GM12878 (cell line): ENCODE measurements around the gene PRPF38A. TPM values are rescaled to one million over a fixed set of nuclear protein-coding genes. Genes with fewer than 3 reads are reported as not detected.

ENCODE experiments used
- BCL3 ChIP-seq: IDR thresholded peaks from 2 replicates; pipeline ENCODE4 v1.6.1; 2011; ENCODE audit warnings: borderline replicate concordance, low read depth, mild to moderate bottlenecking, moderate library complexity, low read length; ENCODE audit not compliant: insufficient read depth, poor library complexity, severe bottlenecking
- CBFB ChIP-seq: IDR thresholded peaks from 2 replicates; pipeline ENCODE4 v1.6.1; 2016; ENCODE audit warnings: antibody characterized with exemption, low read depth
- CBX3 ChIP-seq: fragments of 200-600 bp; sonication (generic); IDR thresholded peaks from 2 replicates; pipeline ENCODE4 v1.6.1; 2016; ENCODE audit warnings: low read depth, borderline replicate concordance
- CHD4 ChIP-seq: fragments of 200-600 bp; sonication (generic); IDR thresholded peaks from 2 replicates; pipeline ENCODE4 v1.6.1; 2016; ENCODE audit warnings: mild to moderate bottlenecking
- E2F8 ChIP-seq: fragments of 450-650 bp; IDR thresholded peaks from 2 replicates; pipeline ENCODE4 v1.6.1; 2018; ENCODE audit warnings: mild to moderate bottlenecking, low read depth, moderate library complexity; ENCODE audit not compliant: partially characterized antibody
- ESRRA ChIP-seq: IDR thresholded peaks from 2 replicates; pipeline ENCODE4 v1.6.1; 2012; ENCODE audit warnings: mild to moderate bottlenecking, low read length, improper control_type of control experiment
- HSF1 ChIP-seq: fragments of 150-350 bp; IDR thresholded peaks from 2 replicates; pipeline ENCODE4 v1.6.1; 2014; ENCODE audit warnings: mild to moderate bottlenecking, low read depth, low read length
- NR2C1 ChIP-seq: fragments of 450-650 bp; IDR thresholded peaks from 2 replicates; pipeline ENCODE4 v1.6.1; 2017; ENCODE audit warnings: antibody characterized with exemption, mild to moderate bottlenecking, moderate library complexity
- RCOR1 ChIP-seq: conservative IDR thresholded peaks from 2 replicates; pipeline ENCODE4 v1.6.1; 2012; ENCODE audit warnings: low read depth, low read length, improper control_type of control experiment
- SMAD5 ChIP-seq: IDR thresholded peaks from 2 replicates; pipeline ENCODE4 v1.6.1; 2016; ENCODE audit warnings: antibody characterized with exemption, low read depth
- polyA plus RNA-seq, 11 experiments: library from polyadenylated mRNA; depleted of rRNA in 4 of 11; unstranded in 6 of 11; stranded (reverse) in 5 of 11; fragments of >200 nt; fragmentation: Nextera tagmentation in 4 of 11; fragmentation: Illumina TruSeq in 1 of 11; extraction: Ambion mirVana in 4 of 11; extraction: Trizol in 1 of 11; gene quantifications; 1 replicate in 1 of 11; 2 replicates in 10 of 11; pipeline versions ENCODE4 v1.2.1 to v1.2.3, GENCODE V29; 2011 to 2016; ENCODE audit warnings: inconsistent platforms in 2 of 11, missing spikeins in 2 of 11, low read depth in 1 of 11
- total RNA-seq, 4 experiments: library from RNA; depleted of rRNA in 3 of 4; stranded (reverse); fragments of >200 nt in 3 of 4; fragmentation: Illumina TruSeq in 1 of 4; extraction: Trizol in 1 of 4; gene quantifications; 2 replicates each; pipeline versions ENCODE4 v1.2.1 to v1.2.3, GENCODE V29; 2013 to 2021

PRPF38A gene
- total and polyA plus RNA-seq, 10 of the 15 experiments (the other 5 are each of a cell fraction or from before 2014, with no cell fraction given) = 31.6 to 117 (median 77.7) TPM

- TF ChIP-seq BCL3 (no peak), RCOR1 (no peak), ESRRA (no peak), CBFB (no peak), SMAD5 (no peak), E2F8 (no peak), NR2C1 (no peak), CHD4 (no peak), HSF1 (no peak), CBX3 (no peak)
Observed at GRCh38 chr1:52424231-52424636, 19.8 kb downstream of the PRPF38A start (continued).
